ENCODE measurements around the gene PHYHD1.
A peak's percentile ranks its signal among the peaks of the same experiment; 100 is the strongest.

PHYHD1 gene

GRCh38 chr9:128921881-128922763, 1.3 kb downstream of the PHYHD1 start:
- Histone ChIP-seq H3K36me3 (ENCODE audit: insufficient read depth, low read length) (peaks cover 7% of the 10 kb centered on the region; the same call in 1 of the 2 replicates), H3K9ac (ENCODE audit: insufficient read length) (no peak overlapping the region), H3K9me3 (ENCODE audit: low read depth, low read length) (no peaks in the 10 kb centered on the region), H3K4me3 (peak overlapping the region; percentile 22), H3K27ac (no peak overlapping the region)
- TF ChIP-seq EZH2 (IDR thresholded peaks at IDR 0.05) (no peak), POLR2AphosphoS5 (IDR thresholded peaks at IDR 0.05; ENCODE audit: borderline replicate concordance, low read depth, low read length) (peak; percentile 58; the same call in 1 of the 2 replicates)
- no peak for DNase-seq (ENCODE audit: low read depth, low spot score)

DNA sequence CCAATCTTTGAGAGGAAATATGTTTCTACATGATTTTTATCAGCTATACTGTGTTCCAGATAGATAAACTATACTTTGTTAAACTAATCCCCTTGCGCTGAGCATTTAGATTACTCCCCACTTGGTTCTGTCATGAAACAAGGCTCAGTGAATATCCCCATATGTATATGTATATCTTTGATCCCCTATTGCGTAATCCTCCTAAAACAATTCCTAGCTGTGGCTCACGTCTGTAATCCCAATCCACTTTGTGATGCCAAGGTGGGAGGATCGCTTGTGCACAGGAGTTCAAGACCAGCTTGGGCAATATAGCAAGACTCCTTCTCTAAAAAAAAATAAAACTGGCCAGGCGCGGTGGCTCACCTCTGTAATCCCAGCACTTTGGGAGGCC, 2.7 kb downstream of the PHYHD1 start:
- H3K9ac ChIP-seq (ENCODE audit: insufficient read length): no peak overlapping the region
- H3K27ac ChIP-seq: no peak overlapping the region
- H3K4me3 ChIP-seq: no peak overlapping the region
- H3K9me3 ChIP-seq (ENCODE audit: low read depth, low read length): no peaks in the 10 kb centered on the region
- no peak for DNase-seq (ENCODE audit: low read depth, low spot score)
- no peak for TF ChIP-seq EZH2 (IDR thresholded peaks at IDR 0.05)
- TF ChIP-seq POLR2AphosphoS5 (IDR thresholded peaks at IDR 0.05; ENCODE audit: borderline replicate concordance, low read depth, low read length): no peak
- TF ChIP-seq FOXP2 (optimal IDR thresholded peaks at IDR 0.05; ENCODE audit: control extremely low read depth, extremely low read length, insufficient read depth): no peak
- H3K36me3 ChIP-seq (ENCODE audit: insufficient read depth, low read length): no peaks in the 10 kb centered on the region

GRCh38 chr9:128927731-128928411, 7.1 kb downstream of the PHYHD1 start:
- Histone ChIP-seq H3K9ac (ENCODE audit: insufficient read length) (no peak overlapping the region), H3K4me3 (no peak overlapping the region), H3K9me3 (ENCODE audit: low read depth, low read length) (no peaks in the 10 kb centered on the region), H3K27ac (no peak overlapping the region), H3K36me3 (ENCODE audit: insufficient read depth, low read length) (no peaks in the 10 kb centered on the region)
- DNase-seq (ENCODE audit: low read depth, low spot score): no peak
- TF ChIP-seq FOXP2 (optimal IDR thresholded peaks at IDR 0.05; ENCODE audit: control extremely low read depth, extremely low read length, insufficient read depth): no peak

- H3K9ac ChIP-seq (ENCODE audit: insufficient read length): no peak overlapping the region
- TF ChIP-seq POLR2AphosphoS5 (IDR thresholded peaks at IDR 0.05; ENCODE audit: borderline replicate concordance, low read depth, low read length) (no peak), EZH2 (IDR thresholded peaks at IDR 0.05) (no peak), FOXP2 (optimal IDR thresholded peaks at IDR 0.05; ENCODE audit: control extremely low read depth, extremely low read length, insufficient read depth) (no peak)
- DNase-seq (ENCODE audit: low read depth, low spot score): no peak
- no peaks in the 10 kb centered on the region for H3K36me3 ChIP-seq (ENCODE audit: insufficient read depth, low read length)
- no peak overlapping the region for H3K27ac ChIP-seq
- H3K4me3 ChIP-seq: no peak overlapping the region
- no peaks in the 10 kb centered on the region for H3K9me3 ChIP-seq (ENCODE audit: low read depth, low read length)
Measured at GRCh38 chr9:128928624-128929023, 7.8 kb downstream of the PHYHD1 start.

GRCh38 chr9:128929560-128929959, 8.8 kb downstream of the PHYHD1 start:
- Histone ChIP-seq H3K9me3 (ENCODE audit: low read depth, low read length) (no peaks in the 10 kb centered on the region), H3K36me3 (ENCODE audit: insufficient read depth, low read length) (no peaks in the 10 kb centered on the region), H3K9ac (ENCODE audit: insufficient read length) (no peak overlapping the region), H3K4me3 (no peak overlapping the region), H3K27ac (no peak overlapping the region)
- DNase-seq (ENCODE audit: low read depth, low spot score): no peak
- TF ChIP-seq EZH2 (IDR thresholded peaks at IDR 0.05) (no peak), POLR2AphosphoS5 (IDR thresholded peaks at IDR 0.05; ENCODE audit: borderline replicate concordance, low read depth, low read length) (no peak), FOXP2 (optimal IDR thresholded peaks at IDR 0.05; ENCODE audit: control extremely low read depth, extremely low read length, insufficient read depth) (no peak)

GRCh38 chr9:128933731-128934130, 12.9 kb downstream of the PHYHD1 start:
- Histone ChIP-seq H3K4me3 (no peak overlapping the region), H3K27ac (no peak overlapping the region), H3K9me3 (ENCODE audit: low read depth, low read length) (no peaks in the 10 kb centered on the region), H3K9ac (ENCODE audit: insufficient read length) (no peak overlapping the region), H3K36me3 (ENCODE audit: insufficient read depth, low read length) (no peaks in the 10 kb centered on the region)
- no peak for DNase-seq (ENCODE audit: low read depth, low spot score)
- TF ChIP-seq EZH2 (IDR thresholded peaks at IDR 0.05): no peak
- TF ChIP-seq POLR2AphosphoS5 (IDR thresholded peaks at IDR 0.05; ENCODE audit: borderline replicate concordance, low read depth, low read length): no peak
- TF ChIP-seq FOXP2 (optimal IDR thresholded peaks at IDR 0.05; ENCODE audit: control extremely low read depth, extremely low read length, insufficient read depth): no peak

- Histone ChIP-seq H3K27ac (no peak overlapping the region), H3K9ac (ENCODE audit: insufficient read length) (no peak overlapping the region), H3K36me3 (ENCODE audit: insufficient read depth, low read length) (no peaks in the 10 kb centered on the region), H3K9me3 (ENCODE audit: low read depth, low read length) (no peaks in the 10 kb centered on the region), H3K4me3 (no peak overlapping the region)
- no peak for DNase-seq (ENCODE audit: low read depth, low spot score)
- TF ChIP-seq EZH2 (IDR thresholded peaks at IDR 0.05) (no peak), POLR2AphosphoS5 (IDR thresholded peaks at IDR 0.05; ENCODE audit: borderline replicate concordance, low read depth, low read length) (no peak), FOXP2 (optimal IDR thresholded peaks at IDR 0.05; ENCODE audit: control extremely low read depth, extremely low read length, insufficient read depth) (no peak)
Measured at GRCh38 chr9:128936171-128936865, 15.5 kb downstream of the PHYHD1 start.

Measured in SK-N-MC (cell line).